Keratinocyte (primary cell): Measurements from ENCODE around the gene NLRX1. TPM values are rescaled to one million over a fixed set of nuclear protein-coding genes. Genes with fewer than 3 reads are reported as not detected.

Experiments used
- DNase-seq: peaks from one replicate; pipeline ENCODE4 v3.0.0-alpha.2; 2011; ENCODE audit warnings: low read depth, missing footprints, low spot score
- FAIRE-seq: peaks from 2 replicates; lab custom pipeline; 2011; peaks lifted over from hg19 to GRCh38; lab: Jason Lieb, UNC
- H2AFZ ChIP-seq: 2 replicates; pipeline ENCODE4 v1.6.0; 2012; ENCODE audit warnings: low read length, control low read depth, inconsistent platforms; ENCODE audit not compliant: control insufficient read depth
- H3K27ac ChIP-seq: 2 replicates; pipeline ENCODE4 v1.5.1; 2011; ENCODE audit warnings: low read length; ENCODE audit not compliant: control insufficient read depth, insufficient read depth
- H3K27me3 ChIP-seq: 3 replicates; pipeline ENCODE4 v1.6.0; 2011; ENCODE audit warnings: low read length; ENCODE audit not compliant: control insufficient read depth, insufficient read depth; ENCODE audit errors: extremely low read depth
- H3K36me3 ChIP-seq, 2 experiments: 2 replicates in 1 of 2; 3 replicates in 1 of 2; pipeline ENCODE4 v1.5.1; 2011; ENCODE audit warnings: low read length in 2 of 2, mild to moderate bottlenecking in 1 of 2; ENCODE audit not compliant: control insufficient read depth in 2 of 2, insufficient read depth in 2 of 2; ENCODE audit errors: extremely low read depth in 1 of 2
- H3K4me1 ChIP-seq: 3 replicates; pipeline ENCODE4 v1.5.1; 2011; ENCODE audit warnings: low read length; ENCODE audit not compliant: control insufficient read depth, insufficient read depth; ENCODE audit errors: extremely low read depth
- H3K4me2 ChIP-seq: 3 replicates; pipeline ENCODE4 v1.6.0; 2011; ENCODE audit warnings: low read depth, low read length; ENCODE audit not compliant: control insufficient read depth, insufficient read depth; ENCODE audit errors: extremely low read depth
- H3K4me3 ChIP-seq, 3 experiments: fragments of 200-600 bp in 1 of 3; sonication (generic) in 1 of 3; 2 replicates in 2 of 3; 3 replicates in 1 of 3; pipeline ENCODE4 v1.5.1; 2011 to 2016; ENCODE audit warnings: low read length in 3 of 3, mild to moderate bottlenecking in 3 of 3, control low read depth in 2 of 3, inconsistent platforms in 1 of 3, low read depth in 1 of 3, mixed read lengths in 1 of 3, mixed run types in 1 of 3, moderate library complexity in 1 of 3; ENCODE audit not compliant: control insufficient read depth in 2 of 3, insufficient read depth in 2 of 3; ENCODE audit errors: extremely low read depth in 1 of 3
- H3K79me2 ChIP-seq: 2 replicates; pipeline ENCODE4 v1.6.0; 2012; ENCODE audit warnings: low read length; ENCODE audit not compliant: control insufficient read depth, insufficient read depth
- H3K9ac ChIP-seq: 3 replicates; pipeline ENCODE4 v1.6.0; 2011; ENCODE audit warnings: low read length; ENCODE audit not compliant: control insufficient read depth, insufficient read depth; ENCODE audit errors: extremely low read depth
- H3K9me1 ChIP-seq: 3 replicates; pipeline ENCODE4 v1.6.0; 2011; ENCODE audit warnings: low read length; ENCODE audit not compliant: control insufficient read depth, insufficient read depth; ENCODE audit errors: extremely low read depth
- H3K9me3 ChIP-seq: 2 replicates; pipeline ENCODE4 v1.5.1; 2012; ENCODE audit warnings: low read depth, low read length; ENCODE audit not compliant: control insufficient read depth
- H4K20me1 ChIP-seq: 3 replicates; pipeline ENCODE4 v1.6.0; 2011; ENCODE audit warnings: low read length; ENCODE audit not compliant: control insufficient read depth, insufficient read depth; ENCODE audit errors: extremely low read depth
- CTCF ChIP-seq, 3 experiments: IDR thresholded peaks in 1 of 3; conservative IDR thresholded peaks in 1 of 3; optimal IDR thresholded peaks in 1 of 3; 2 replicates in 2 of 3; 3 replicates in 1 of 3; pipeline versions ENCODE3 to v1.5.1; 2011; ENCODE audit warnings: low read length in 3 of 3, mild to moderate bottlenecking in 3 of 3, moderate library complexity in 2 of 3, control low read depth in 1 of 3, inconsistent platforms in 1 of 3; ENCODE audit not compliant: insufficient read depth in 2 of 3; ENCODE audit errors: extremely low read depth in 1 of 3
- EZH2 ChIP-seq: IDR thresholded peaks from one replicate; pipeline ENCODE4 v1.6.1; 2012; ENCODE audit warnings: inconsistent platforms, mild to moderate bottlenecking, low read length, moderate library complexity
- dilution Hi-C: fragments of 300-500 bp; cut with MboI; formaldehyde crosslinking; loops from one replicate; pipeline ENCODE4 v1.7.0; 2020; ENCODE audit warnings: low sequenced_read_pairs; ENCODE audit not compliant: extremely low pct_ligation_motif_present
- polyA plus RNA-seq, 5 experiments: library from polyadenylated mRNA; depleted of rRNA in 3 of 5; stranded (reverse) in 3 of 5; stranded (forward) in 1 of 5; unstranded in 1 of 5; fragments of >200 nt; gene quantifications; 1 replicate in 1 of 5; 2 replicates in 3 of 5; 3 replicates in 1 of 5; pipeline versions ENCODE4 v1.2.1 to v1.2.3, GENCODE V29; 2011 to 2012; ENCODE audit warnings: missing spikeins in 2 of 5, low read depth in 1 of 5, low replicate concordance in 1 of 5

The NLRX1 gene
- polyA plus RNA-seq, 1 donor (not counting 4 experiments of a cell fraction or from before 2014, with no cell fraction given): 8.1 TPM

GRCh38 chr11:119126675-119127268 lies 41.8 kb upstream of the NLRX1 start:
- no peaks in the 10 kb centered on the region for H3K9me1 ChIP-seq
- peaks cover 14% of the 10 kb centered on the region for H3K4me1 ChIP-seq
- no peak overlapping the region for H3K4me2 ChIP-seq
- peaks cover 22% of the 10 kb centered on the region for H3K79me2 ChIP-seq
- no peak overlapping the region for H3K4me3 ChIP-seq
- H3K36me3 ChIP-seq: peaks cover 13 to 21% of the 10 kb centered on the region in 2 experiments
- H4K20me1 ChIP-seq: no peaks in the 10 kb centered on the region
- no peak for TF ChIP-seq EZH2
- H3K27ac ChIP-seq: no peak overlapping the region
- H3K9me3 ChIP-seq: no peaks in the 10 kb centered on the region
- no peak for FAIRE-seq
- H3K9ac ChIP-seq: no peak overlapping the region
- dilution Hi-C loops: no loop called here
- H3K27me3 ChIP-seq: no peaks in the 10 kb centered on the region
- no peak overlapping the region for H2AFZ ChIP-seq
- no peak for DNase-seq

- Histone ChIP-seq H3K9me3 (no peaks in the 10 kb centered on the region), H3K4me1 (peaks cover 2% of the 10 kb centered on the region), H3K79me2 (peaks cover 2% of the 10 kb centered on the region), H3K36me3 (peaks cover 22 to 41% of the 10 kb centered on the region in 2 experiments), H3K9me1 (no peaks in the 10 kb centered on the region), H3K4me2 (no peak overlapping the region), H2AFZ (no peak overlapping the region), H3K27me3 (no peaks in the 10 kb centered on the region), H3K9ac (no peak overlapping the region), H3K4me3 (no peak overlapping the region), H4K20me1 (no peaks in the 10 kb centered on the region), H3K27ac (no peak overlapping the region)
- dilution Hi-C loops: no loop called here
- DNase-seq (no peak), FAIRE-seq (no peak)
- no peak for TF ChIP-seq EZH2
- no peak for TF ChIP-seq CTCF (optimal IDR thresholded peaks at IDR 0.05 in 1 of 3, IDR thresholded peaks at IDR 0.05 in 1 of 3, conservative IDR thresholded peaks at IDR 0.05 in 1 of 3; ENCODE audit: extremely low read depth in 1 of 3, insufficient read depth in 2 of 3, low read length in 3 of 3)
Measured at GRCh38 chr11:119130662-119131061, 37.9 kb upstream of the NLRX1 start.
